ENCODE data around the gene PXYLP1.

Gene PXYLP1

DNA sequence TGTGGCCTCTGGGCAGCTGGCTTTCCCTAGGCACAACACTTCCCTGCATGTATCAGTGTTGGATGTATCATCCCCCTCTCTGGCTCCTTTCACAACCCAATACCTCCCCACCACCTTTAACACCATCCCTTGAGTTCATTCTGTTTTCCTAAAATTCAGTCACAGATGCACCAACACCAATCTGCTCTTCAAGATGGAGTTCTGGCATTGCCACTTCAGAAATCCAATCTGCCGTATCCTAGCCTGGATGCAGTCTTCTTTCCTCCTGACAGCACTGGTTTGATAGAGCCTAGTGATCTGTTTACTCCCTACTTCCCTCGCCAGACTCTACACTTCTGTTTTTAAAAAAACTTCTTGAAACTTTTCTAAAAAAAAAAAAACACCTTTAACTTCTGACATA lies 21.7 kb downstream of the PXYLP1 start:
- DNase-seq: no peak

DNA sequence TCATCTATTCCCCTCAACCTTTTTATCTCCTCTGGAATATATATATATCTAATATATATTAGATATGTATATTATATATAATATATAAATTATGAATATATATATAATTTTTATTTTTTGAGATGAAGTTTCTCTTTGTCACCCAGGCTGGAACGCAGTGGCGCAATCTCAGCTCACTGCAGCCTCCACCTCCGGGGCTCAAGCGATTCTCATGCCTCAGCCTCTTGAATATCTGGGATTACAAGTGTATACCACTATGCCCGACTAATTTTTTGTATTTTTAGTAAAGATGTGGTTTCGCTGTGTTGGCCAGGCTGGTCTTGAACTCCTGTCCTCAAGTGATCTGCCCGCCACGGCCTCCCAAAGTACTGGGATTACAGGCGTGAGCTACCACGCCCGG lies 22.2 kb downstream of the PXYLP1 start:
- DNase-seq: no peak

DNA sequence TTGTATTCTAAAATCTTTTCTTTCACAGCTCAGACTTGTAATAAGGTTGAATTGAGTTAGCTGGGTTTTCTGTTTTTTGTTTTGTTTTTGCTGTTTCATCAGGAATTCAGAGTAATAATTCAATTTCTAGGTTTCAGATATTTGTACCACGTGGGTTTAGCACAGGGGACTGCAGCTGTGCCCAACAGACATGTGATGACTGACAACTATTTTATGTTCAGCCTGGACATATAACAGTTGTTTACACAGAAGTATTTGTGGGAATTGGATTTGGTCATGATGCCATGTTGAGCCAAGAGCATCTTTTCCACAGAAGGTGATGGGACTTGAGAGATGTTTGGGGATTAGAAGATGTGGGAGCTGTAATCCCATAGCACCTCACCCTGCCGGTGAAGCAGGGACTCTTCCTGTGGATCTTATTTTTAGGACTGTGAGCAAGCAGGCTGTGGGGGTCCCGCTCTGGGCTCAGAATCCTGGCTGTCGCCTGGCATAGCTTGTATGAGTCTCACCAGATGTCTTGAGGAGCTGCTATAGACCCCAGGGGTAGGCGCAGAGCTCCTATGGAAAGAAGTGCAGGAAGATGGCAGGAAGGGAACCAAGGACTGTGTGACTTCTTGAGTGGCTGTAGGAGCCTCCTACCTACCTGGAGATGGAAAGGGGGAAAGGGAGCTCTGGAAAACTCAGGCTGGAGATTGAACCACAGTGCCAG lies 23.7 kb downstream of the PXYLP1 start:
- DNase-seq: no peak

DNA sequence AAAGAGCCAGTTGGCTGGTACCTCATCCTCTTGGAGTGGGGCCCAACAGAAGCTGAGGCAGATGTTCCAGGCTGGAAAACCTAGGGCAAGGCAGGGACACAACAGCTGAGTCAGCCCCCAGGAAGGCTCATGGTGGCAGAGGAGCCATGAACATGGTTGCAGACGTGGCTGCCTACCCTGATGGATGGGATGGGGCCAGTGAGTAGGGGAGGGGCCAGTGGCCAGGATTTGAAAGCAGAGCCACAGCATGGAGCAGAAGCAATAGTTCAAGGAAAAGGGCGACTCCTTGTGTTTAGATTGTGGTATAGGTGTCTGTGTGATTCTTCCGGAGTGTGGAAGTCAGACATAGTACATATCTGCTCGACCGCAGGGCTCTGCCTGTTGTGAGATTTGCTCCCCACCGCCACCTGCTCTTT lies 24.2 kb downstream of the PXYLP1 start:
- DNase-seq: peak; percentile 38

DNA sequence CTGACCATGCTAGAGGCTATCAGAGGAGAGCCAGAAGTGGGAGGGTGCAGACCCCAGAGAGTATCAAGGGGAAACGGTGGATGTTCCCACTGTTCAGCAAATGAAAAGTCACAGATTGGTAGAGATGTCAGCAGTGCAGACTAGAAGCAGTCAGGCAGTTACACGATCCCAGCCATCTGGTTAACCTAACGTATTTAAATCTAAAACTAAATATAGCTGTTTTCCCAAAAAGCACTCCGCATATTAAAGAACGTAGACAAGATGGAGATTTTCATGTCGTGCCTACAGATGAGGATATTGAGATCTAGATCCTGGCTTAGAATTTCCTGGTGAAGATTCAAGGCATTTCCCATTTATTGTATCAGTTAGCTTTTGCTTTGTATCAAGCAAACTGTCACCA lies 25.2 kb downstream of the PXYLP1 start:
- no peak for DNase-seq

DNA sequence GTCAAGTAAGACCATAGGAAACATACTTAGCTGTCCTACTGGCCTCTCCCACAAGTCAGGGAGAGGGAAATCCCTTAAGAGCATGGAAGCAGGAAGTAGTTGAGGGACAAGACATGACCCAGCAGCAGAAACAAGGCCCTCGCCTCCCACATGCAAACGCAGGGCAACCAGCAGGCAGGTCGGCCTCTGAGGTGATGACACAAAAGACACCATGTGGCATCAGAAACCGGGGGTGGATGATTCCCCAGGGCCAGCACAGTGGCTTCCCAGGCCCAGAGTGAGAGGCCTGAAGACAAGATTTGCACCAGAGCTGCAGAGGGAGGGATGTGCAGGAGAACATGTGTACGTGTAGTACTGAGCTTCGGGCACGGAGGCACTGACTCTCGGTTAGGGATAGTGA lies 26.3 kb downstream of the PXYLP1 start:
- DNase-seq: no peak

DNA sequence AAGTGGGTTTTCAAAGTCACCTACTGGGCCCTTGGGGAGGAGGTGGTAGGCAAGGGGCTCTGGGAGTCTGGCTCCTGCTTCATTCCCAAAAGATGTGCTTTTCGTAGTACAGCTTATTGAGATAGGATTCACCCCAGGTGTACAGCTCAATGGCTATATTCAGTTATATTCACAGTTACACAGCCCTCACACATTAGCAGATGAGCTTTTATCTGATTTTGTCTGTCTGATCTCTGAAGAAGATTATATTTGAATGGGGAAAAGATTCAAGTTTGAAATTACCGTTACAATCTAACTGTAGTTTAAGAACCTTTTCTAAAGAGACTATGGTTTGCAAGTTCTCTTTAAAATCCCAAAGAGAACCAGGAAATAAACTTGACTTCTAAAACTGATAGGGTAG lies 27.3 kb downstream of the PXYLP1 start:
- no peak for DNase-seq

DNA sequence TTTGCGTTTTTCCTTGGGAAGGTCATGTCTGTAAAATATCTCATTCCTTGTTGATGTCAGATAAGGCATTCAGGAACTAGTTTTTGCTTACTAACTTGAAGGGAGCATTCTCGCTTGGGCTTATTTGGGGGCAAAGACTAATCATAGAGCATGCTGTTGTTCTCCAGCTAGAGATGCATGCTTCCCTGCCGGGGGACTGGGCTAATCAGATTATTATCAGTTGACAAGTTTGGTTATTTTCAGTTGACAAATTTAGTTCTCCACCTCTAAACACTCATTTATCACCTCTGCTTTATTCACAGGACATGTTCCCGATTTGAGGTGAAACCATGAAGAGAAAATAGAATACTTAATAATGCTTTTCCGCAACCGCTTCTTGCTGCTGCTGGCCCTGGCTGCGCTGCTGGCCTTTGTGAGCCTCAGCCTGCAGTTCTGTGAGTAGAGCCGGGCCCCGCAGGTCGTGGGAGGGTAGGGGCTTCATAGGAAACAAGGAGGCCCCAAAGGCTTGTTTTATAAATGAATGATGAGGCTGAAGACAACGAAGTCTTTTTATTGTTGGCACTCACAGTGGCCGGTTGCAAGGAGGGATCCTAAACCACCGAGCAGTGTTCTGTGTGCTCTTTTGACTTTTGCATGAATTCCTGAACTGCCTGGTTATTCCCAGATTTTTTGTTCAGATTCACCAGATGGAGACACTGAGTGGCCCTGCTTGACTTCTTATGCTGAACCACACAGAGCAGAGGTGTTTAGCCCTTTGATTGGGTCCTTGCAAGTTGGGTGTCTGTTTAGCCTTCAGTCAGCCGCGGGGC lies 28.4 kb downstream of the PXYLP1 start:
- no peak for DNase-seq

DNA sequence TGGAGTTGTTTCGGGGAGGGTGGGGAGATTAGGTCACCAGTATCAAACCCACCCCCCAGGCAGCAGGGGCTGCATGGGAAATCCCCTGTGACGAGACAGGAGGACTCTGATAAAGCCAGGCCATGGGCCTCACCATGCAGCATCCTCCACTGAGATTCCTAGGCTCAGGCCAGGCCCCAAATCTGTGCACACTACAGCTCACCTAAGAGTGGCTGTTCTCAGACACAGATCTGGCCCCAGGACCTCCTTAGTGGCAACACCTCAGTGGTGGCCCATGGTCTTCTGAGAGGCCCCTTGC lies 29.0 kb downstream of the PXYLP1 start:
- DNase-seq: no peak

DNA sequence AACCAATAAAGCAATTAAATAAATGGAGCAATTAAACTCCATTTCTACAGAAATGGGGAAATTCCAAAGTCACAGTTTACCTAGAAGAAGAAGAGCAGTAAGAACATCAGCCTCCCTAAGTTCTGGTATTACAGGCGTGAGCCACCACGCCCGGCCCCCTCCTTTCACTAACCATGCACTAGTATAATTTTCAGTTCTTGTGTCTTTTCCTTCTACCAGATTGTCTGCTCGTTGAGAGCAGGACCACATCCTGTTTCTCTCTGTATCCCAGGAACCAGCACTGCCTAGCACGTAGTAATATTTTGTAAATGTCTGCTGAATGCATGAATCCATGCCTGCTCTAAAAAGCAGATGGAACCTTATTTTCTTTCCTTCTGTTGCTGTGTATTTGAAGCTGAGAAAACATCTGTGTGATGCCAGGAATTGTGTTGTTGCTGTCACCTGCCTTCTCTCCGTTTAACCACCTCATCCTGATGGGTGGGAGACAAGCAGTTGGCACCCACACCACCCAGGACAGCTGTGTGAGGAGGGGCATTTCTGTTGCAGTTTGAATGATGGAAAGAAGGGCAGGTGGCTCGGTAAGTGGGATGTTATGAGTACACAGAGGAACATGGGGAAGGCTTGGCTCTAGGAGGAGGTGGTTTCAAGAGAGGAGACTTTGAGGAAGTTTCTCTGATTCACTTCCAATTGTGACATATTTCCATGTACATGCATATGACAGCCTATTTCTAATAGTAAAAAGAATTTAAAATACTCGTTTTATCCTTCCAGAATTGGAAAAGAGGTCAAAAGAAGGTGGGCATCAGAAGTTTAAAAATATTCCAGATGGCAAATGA lies 30.1 kb downstream of the PXYLP1 start:
- no peak for DNase-seq

DNA sequence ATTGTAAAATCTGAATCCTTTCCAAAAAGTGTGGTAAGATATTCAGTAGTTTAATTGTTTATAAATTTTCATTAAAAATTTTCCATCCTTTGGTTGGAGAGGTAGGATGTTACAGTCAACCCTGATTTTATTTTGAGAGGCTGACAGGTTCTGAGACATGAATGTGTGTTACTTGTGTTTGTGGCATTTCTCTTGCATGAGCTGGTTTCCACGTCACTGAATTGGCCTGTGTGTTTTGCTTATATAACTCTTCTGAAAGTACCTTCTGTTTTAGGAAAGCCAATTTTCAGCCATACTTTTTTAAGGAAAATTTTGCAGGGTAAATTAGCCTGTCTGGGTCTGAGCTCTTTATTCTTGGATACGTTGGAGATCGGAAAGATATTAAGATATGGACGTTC lies 30.7 kb downstream of the PXYLP1 start:
- DNase-seq: no peak

DNA sequence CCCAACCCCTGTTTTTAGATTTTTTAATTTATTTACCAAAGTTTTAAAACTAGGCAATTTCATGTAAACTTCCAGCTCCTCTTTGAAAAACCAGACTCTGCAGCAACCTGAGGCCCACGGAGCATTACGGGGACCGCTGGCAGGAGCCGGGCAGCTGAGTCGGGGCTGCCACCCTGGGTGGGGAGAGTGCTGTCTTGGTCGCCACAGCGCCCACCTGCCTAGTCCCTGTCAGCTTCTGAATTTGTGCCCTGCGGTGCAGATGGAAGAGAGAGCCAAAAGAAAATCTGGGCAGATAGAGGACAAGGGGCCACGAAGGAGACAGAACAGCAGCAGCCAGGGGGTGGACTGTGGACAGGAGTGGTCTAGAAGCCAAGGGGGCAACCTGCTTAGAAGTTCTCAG lies 34.6 kb downstream of the PXYLP1 start:
- DNase-seq: no peak

DNA sequence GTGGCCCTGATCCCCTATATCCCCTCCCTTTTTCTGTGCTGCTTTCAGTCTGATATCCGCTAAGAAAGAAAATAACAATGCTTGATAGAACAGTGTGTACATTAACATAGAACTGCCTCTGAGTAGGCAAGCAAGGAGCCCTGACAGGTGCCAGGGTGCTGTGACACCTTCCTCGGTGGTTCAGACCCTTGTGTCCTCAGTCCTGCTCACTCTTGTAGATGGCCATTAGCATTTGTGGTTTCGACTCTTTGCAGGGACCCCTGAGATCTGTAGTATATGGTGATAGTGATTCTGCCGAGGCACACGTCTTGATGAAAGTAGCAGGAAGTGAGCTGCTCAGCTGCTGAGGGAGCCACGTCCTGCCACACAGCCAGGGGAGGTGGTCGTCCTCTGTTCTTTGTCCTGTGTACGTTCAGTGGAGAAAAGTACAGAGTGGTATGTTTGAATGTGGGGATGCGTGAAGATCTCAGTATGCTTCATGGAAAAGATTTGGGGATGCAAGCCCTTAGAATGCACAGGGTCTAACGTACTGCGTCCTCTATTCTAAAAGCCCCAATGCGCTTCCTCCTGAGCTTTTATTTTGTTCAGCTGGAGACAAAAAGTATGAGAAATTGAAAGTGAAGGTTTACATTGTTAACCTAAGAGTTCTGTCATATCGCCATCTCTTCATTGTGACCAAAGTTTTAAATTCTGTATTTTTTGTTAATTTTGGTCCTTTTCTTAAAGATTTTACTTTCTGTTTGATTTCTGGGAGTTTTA lies 35.4 kb downstream of the PXYLP1 start:
- DNase-seq: no peak

DNA sequence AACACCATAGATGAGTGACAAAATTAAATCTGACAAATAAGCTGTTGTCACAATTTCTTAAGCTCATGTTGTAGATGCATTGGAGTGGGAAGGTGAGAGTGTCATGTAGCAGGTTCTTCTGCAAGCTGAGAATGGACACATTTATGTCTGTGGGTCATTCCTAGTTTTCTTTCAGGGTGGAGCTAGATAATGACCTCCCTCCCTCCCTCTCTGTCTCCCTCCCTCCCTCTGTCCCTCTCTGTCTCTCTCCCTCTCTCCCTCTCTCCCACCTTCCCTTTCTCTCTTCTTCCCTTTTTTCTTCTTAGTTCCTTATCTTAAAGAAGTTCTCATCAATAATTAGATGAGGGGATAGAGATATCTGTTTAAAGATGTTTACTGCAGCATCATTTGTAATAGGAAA lies 36.0 kb downstream of the PXYLP1 start:
- DNase-seq: no peak

DNA sequence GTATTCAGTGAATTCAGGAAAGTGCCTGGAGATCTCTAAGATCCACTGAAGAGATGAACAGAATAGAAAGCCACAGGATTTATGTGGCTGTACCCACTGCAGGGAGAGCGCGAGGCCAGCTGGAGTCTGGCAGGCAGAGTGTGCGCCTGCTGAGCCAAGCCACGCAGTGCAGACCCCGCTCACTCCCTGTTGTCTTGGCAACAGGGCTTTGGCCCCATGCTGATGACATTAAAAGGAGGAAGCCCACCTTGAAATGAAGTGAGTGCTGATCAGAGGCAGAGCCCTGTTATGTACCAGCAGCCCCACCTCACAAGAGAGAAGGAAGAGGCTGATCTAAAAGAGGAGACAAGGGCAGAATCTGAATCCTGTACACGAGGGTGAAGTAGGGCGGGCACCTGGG lies 36.7 kb downstream of the PXYLP1 start:
- DNase-seq: no peak

DNA sequence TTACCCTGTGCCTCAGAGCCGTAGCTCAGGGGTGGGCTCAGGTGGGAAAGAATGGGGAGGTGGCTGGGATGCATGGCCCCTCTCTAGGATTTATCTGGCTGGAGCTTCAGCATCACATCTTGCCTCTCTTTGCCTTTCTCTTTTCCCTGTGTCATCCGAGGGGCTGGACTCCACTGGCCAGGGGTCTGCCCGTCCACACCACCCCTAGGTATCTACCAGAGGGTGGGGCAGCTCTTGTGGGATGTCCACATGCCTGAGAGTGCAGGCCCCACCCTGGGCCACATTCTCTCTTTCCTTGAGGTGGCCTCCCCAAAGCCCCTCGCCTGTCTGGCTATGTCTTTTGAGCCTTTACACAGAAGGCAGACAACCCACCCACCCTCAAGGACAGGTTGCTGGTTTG lies 37.2 kb downstream of the PXYLP1 start:
- DNase-seq: no peak

DNA sequence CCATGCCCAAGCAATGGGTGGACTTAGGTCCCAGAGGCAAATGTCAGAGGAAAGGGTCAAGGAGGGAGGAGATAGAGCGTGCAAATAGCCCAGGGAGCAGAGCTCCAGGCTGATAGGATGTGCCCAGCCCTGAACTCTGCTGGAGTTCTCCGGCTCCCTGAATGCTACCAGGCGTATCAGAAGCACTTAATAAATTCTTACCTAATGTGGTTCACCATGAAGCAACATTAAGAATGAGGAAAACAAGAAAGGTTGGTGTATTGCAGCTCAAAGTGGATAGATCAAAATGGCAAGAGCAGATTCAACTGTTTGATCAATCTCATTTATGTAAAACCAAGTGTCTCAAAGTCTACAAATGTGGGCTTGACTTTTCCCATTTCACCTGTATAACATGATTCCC lies 38.3 kb downstream of the PXYLP1 start:
- no peak for DNase-seq

DNA sequence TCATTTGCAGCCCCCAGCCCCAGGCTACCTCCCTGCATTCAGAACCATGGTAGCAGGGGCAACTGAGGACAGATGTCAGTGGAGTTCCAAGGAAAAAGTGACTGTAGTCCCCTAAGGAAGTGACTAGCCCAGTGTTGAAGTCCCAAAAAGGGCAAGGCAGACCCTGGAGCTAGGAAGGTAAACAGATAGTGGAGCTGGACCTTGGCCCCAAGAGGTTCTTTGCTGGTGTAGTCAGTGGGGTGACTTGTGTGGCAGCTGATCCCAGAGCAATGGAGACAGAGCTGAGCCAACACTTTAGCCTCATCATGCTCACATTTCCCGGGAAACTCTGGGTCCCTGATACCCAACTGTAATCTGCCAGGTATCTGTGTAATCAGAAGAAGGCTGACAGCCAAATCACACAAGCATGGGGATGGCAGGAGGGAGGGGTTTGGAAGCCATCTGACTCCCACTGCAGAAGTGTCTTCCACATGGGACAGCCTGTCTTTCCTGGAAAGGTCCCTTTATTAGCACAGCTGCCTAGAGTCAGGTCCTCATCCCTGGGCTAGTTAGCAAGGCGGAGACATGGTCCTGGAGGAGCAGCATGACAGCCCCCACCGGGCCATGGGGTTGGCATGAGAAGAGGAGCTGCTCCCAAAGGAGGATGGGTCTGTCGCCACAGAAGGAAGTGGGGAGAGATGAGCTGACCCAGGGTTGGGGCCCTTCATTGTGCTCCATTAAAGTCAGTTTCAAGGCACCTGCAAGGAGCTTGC lies 39.8 kb downstream of the PXYLP1 start:
- no peak for DNase-seq

DNA sequence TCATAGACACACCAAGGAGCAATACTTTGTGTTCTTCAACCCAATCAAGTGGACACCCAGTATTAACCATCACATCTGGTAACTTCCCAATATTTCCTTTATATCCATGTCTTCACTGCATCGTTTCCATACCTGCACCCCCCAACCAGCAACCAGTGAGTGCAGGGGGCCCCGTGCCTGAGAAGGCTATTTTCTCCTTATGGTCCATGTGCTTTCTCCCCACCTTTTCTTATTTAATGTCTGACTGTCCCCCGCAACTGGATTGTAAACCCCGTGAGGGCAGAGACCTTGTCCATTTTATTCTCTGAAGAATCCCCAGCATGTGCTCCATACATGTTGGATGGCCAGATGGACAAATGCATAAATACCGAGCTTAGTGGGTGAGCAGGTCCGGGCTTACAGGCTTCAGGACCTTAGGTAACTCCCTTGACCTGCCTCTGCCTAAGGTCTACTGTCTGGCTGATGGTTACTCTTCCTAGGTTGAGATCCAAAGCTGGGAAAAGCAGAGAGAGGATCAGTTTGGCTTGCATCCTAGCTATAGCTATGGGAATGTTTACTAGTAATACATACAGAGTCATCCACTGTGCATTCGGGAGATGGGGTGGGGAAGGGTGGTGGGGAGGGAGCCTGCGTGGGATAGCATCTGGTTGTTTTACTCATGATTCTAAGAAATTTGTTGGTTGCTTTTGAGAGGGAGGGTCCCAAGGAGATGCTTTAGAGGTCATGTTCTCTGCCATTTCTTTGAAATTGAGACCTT lies 41.5 kb downstream of the PXYLP1 start:
- DNase-seq: no peak

DNA sequence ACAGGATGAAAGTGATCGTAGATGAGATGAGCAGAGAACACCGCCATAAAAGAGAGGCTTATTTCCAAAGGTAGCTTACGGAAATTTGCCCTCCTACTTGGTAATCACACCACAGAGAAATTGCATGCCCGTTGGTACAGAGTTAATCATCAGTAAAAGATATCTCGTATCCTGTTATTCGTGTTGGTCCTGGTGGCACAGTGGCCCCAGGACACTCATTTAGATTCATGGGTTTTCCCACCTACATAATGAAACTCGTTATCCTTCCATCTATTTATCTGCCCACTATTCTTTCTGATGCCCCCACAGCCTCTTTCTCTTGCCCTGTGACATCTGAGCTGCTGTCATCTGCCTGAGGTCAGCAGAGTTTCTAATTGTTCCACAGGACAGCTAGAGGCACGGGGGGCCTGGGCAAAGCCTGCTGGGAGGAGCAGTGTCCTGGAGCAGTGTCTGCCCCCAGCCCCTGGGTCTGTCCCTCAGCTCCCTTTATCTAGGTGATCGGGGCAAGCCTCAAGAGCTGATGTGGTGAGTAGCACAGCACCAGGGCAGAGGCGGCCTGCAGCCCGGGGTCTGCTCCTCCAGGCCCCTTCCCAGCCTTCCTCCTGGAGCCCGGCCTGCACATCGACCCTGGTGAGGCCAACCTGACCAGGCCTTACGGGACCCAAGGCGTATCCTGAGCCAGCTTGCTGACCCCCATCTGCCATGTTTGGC lies 42.2 kb downstream of the PXYLP1 start:
- no peak for DNase-seq

Measured in 8988T (cell line).